Measurements from ENCODE around the gene JAG2. TPM values are rescaled to one million over a fixed set of nuclear protein-coding genes. Genes with fewer than 3 reads are reported as not detected.

JAG2 gene
- total and polyA plus RNA-seq, 7 donors: 10.6 to 34.0 (median 25.9) TPM

GRCh38 chr14:105105158-105105557 lies 63.4 kb downstream of the JAG2 start:
- WGBS, 3 donors: 48 to 55% (median 49%) methylated on average over 7 of the region's 7 CpGs
- peaks cover 0 to 33% (median 5%) of the 10 kb centered on the region in 3 donors for H3K27me3 ChIP-seq (ENCODE audit: insufficient read depth in 3 of 3, low read length in 2 of 3)

GRCh38 chr14:105102893-105103292 lies 65.7 kb downstream of the JAG2 start:
- H3K4me3 ChIP-seq: no peak overlapping the region
- no peak overlapping the region for H3K27ac ChIP-seq
- ATAC-seq (no peak), DNase-seq (no peak)
- intact Hi-C loops (cut with DNase I): no loop called here
- TF ChIP-seq CTCF (IDR thresholded peaks at IDR 0.05): no peak
- H3K36me3 ChIP-seq (ENCODE audit: insufficient read depth in 1 of 2, low read depth in 1 of 2): no peaks in the 10 kb centered on the region
- H3K4me1 ChIP-seq: no peaks in the 10 kb centered on the region
- 96 to 100% (median 97%) methylated on average over 3 of the region's 3 CpGs for WGBS, 3 donors
- H3K27me3 ChIP-seq (ENCODE audit: insufficient read depth in 3 of 3, low read length in 2 of 3): peaks cover 0 to 40% (median 6%) of the 10 kb centered on the region in 3 donors
- H3K9me3 ChIP-seq: no peaks in the 10 kb centered on the region

More at GRCh38 chr14:105105158-105105557, 63.4 kb downstream of the JAG2 start:
- Histone ChIP-seq H3K4me1 (no peaks in the 10 kb centered on the region), H3K4me3 (no peak overlapping the region), H3K36me3 (ENCODE audit: insufficient read depth in 1 of 2, low read depth in 1 of 2) (no peaks in the 10 kb centered on the region), H3K27ac (no peak overlapping the region), H3K9me3 (no peaks in the 10 kb centered on the region)
- DNase-seq: no peak
- no peak for ATAC-seq
- intact Hi-C loops (cut with DNase I): no loop called here
- no peak for TF ChIP-seq CTCF (IDR thresholded peaks at IDR 0.05)

- no peak overlapping the region for H3K27ac ChIP-seq
- H3K4me3 ChIP-seq: no peak overlapping the region
- intact Hi-C loops (cut with DNase I): no loop called here
- no peaks in the 10 kb centered on the region for H3K36me3 ChIP-seq (ENCODE audit: insufficient read depth in 1 of 2, low read depth in 1 of 2)
- no peaks in the 10 kb centered on the region for H3K9me3 ChIP-seq
- DNase-seq (no peak), ATAC-seq (no peak)
- H3K27me3 ChIP-seq (ENCODE audit: insufficient read depth in 3 of 3, low read length in 2 of 3): peaks cover 0 to 40% (median 6%) of the 10 kb centered on the region in 3 donors
- 93 to 95% (median 94%) methylated on average over 7 of the region's 7 CpGs for whole genome bisulfite sequencing, 3 donors
- H3K4me1 ChIP-seq: no peaks in the 10 kb centered on the region
- no peak for TF ChIP-seq CTCF (IDR thresholded peaks at IDR 0.05)
Measured at GRCh38 chr14:105102361-105102870, 66.2 kb downstream of the JAG2 start.

- TF ChIP-seq CTCF (IDR thresholded peaks at IDR 0.05): no peak
- H3K4me3 ChIP-seq: no peak overlapping the region
- no peak for DNase-seq
- intact Hi-C loops (cut with DNase I): no loop called here
- ATAC-seq: no peak
- H3K4me1 ChIP-seq: no peaks in the 10 kb centered on the region
- no peaks in the 10 kb centered on the region for H3K9me3 ChIP-seq
- 76 to 90% (median 82%) methylated on average over 4 of the region's 4 CpGs for WGBS, 3 donors
- no peak overlapping the region for H3K27ac ChIP-seq
- no peaks in the 10 kb centered on the region for H3K36me3 ChIP-seq (ENCODE audit: insufficient read depth in 1 of 2, low read depth in 1 of 2)
- peaks cover 0 to 40% (median 6%) of the 10 kb centered on the region in 3 donors for H3K27me3 ChIP-seq (ENCODE audit: insufficient read depth in 3 of 3, low read length in 2 of 3)
Measured at GRCh38 chr14:105100910-105101309, 67.7 kb downstream of the JAG2 start.

- ATAC-seq: no peak
- Histone ChIP-seq H3K27ac (no peak overlapping the region), H3K9me3 (no peaks in the 10 kb centered on the region), H3K27me3 (ENCODE audit: insufficient read depth in 3 of 3, low read length in 2 of 3) (peaks cover 0 to 31% (median 6%) of the 10 kb centered on the region in 3 donors), H3K4me1 (no peaks in the 10 kb centered on the region), H3K4me3 (no peak overlapping the region), H3K36me3 (ENCODE audit: insufficient read depth in 1 of 2, low read depth in 1 of 2) (no peaks in the 10 kb centered on the region)
- no peak for DNase-seq
- TF ChIP-seq CTCF (IDR thresholded peaks at IDR 0.05): no peak
- WGBS, 3 donors: 68 to 90% (median 79%) methylated on average over 6 of the region's 6 CpGs
- intact Hi-C loops (cut with DNase I): no loop called here
Measured at GRCh38 chr14:105099778-105100177, 68.8 kb downstream of the JAG2 start.
